HepG2 (cell line): ENCODE measurements around the gene UGT2A3. TPM values are rescaled to one million over a fixed set of nuclear protein-coding genes. Genes with fewer than 3 reads are reported as not detected.

Source experiments
- ATAC-seq: fragments of 200-7000 bp; cut with Tn5 transposase; 3 replicates; pipeline ENCODE4 v1.9.1; 2020; ENCODE audit warnings: mild to moderate bottlenecking, moderate library complexity
- BruUV-seq: library from RNA; stranded (reverse); fragments of 400-500 nt; replicated peaks from 2 replicates; lab custom pipeline; 2021; lab: Mats Ljungman, UMichigan
- CTCF ChIA-PET: fragments of 300-600 bp; formaldehyde crosslinking; extraction: SDS; loops from one replicate; lab custom pipeline; 2021; ENCODE audit warnings: low total read pairs, inconsistent platforms, low intra/inter-chr PET ratio; lab: Yijun Ruan, JAX
- POLR2A ChIA-PET: fragments of 350-600 bp; sonication (Branson Sonifier 250); formaldehyde crosslinking; loops from one replicate; lab custom pipeline; 2020; ENCODE audit warnings: antibody characterized with exemption, inconsistent platforms; lab: Yijun Ruan, JAX
- DNase-seq: peaks from one replicate; pipeline ENCODE4 v3.0.0-alpha.2; 2015; ENCODE audit warnings: low spot score
- FAIRE-seq: peaks from 3 replicates; lab custom pipeline; 2011; peaks lifted over from hg19 to GRCh38; lab: Jason Lieb, UNC
- H2AFZ ChIP-seq: one replicate; pipeline ENCODE4 v1.6.1; 2011; ENCODE audit warnings: low read length, inconsistent platforms
- H3K27ac ChIP-seq: fragments of 300-600 bp; 3 replicates; pipeline ENCODE4 v1.8.0; 2011; ENCODE audit warnings: mixed run types, mild to moderate bottlenecking, mixed read lengths, low read length, inconsistent platforms; ENCODE audit not compliant: insufficient read depth; ENCODE audit errors: extremely low read length
- H3K27me3 ChIP-seq, 2 experiments: fragments of 200-600 bp in 1 of 2; 2 replicates in 1 of 2; 3 replicates in 1 of 2; pipeline versions ENCODE4 v1.6.0 to v1.8.0; 2011; ENCODE audit warnings: low read length in 2 of 2, mild to moderate bottlenecking in 2 of 2, moderate library complexity in 2 of 2, inconsistent platforms in 1 of 2; ENCODE audit not compliant: insufficient read depth in 2 of 2, control insufficient read depth in 1 of 2
- H3K36me3 ChIP-seq, 2 experiments: fragments of 200-600 bp in 1 of 2; replicated peaks in 1 of 2; 2 replicates in 1 of 2; 3 replicates in 1 of 2; pipeline versions ENCODE4 v1.5.1 to v1.8.0; 2011; ENCODE audit warnings: low read length in 2 of 2, inconsistent platforms in 1 of 2; ENCODE audit not compliant: insufficient read depth in 2 of 2, control insufficient read depth in 1 of 2
- H3K4me1 ChIP-seq: 2 replicates; pipeline ENCODE4 v1.5.1; 2012; ENCODE audit warnings: low read length, inconsistent platforms; ENCODE audit not compliant: insufficient read depth
- H3K4me2 ChIP-seq: 2 replicates; pipeline ENCODE4 v1.6.0; 2011; ENCODE audit warnings: low read depth, low read length, inconsistent platforms
- H3K4me3 ChIP-seq, 3 experiments: fragments of 200-600 bp in 1 of 3; sonication (generic), shearing (Covaris generic) in 1 of 3; replicated peaks in 1 of 3; 2 replicates each; pipeline ENCODE4 v1.5.1; 2011 to 2016; ENCODE audit warnings: low read length in 3 of 3, inconsistent platforms in 2 of 3, low read depth in 2 of 3, mild to moderate bottlenecking in 2 of 3, control low read depth in 1 of 3, mixed read lengths in 1 of 3; ENCODE audit not compliant: insufficient read depth in 1 of 3
- H3K79me2 ChIP-seq: one replicate; pipeline ENCODE4 v1.6.1; 2011; ENCODE audit warnings: low read length, inconsistent platforms; ENCODE audit not compliant: insufficient read depth
- H3K9ac ChIP-seq: 2 replicates; pipeline ENCODE4 v1.6.0; 2011; ENCODE audit warnings: mild to moderate bottlenecking, low read depth, low read length, inconsistent platforms; ENCODE audit not compliant: insufficient read depth
- H3K9me3 ChIP-seq: 2 replicates; pipeline ENCODE4 v1.5.1; 2012; ENCODE audit warnings: mild to moderate bottlenecking, low read length
- H4K20me1 ChIP-seq: 2 replicates; pipeline ENCODE4 v1.6.0; 2011; ENCODE audit warnings: inconsistent platforms, mild to moderate bottlenecking, low read length, moderate library complexity; ENCODE audit not compliant: insufficient read depth
- CENPX ChIP-seq: sonication (generic); formaldehyde crosslinking; IDR thresholded peaks from 2 replicates; pipeline ENCODE4 v1.9.0; 2021; ENCODE audit warnings: mild to moderate bottlenecking, missing genetic modification reagents, moderate library complexity
- PREB ChIP-seq: sonication (generic); formaldehyde crosslinking; IDR thresholded peaks from 2 replicates; pipeline ENCODE4 v1.4.0; 2020; ENCODE audit warnings: missing genetic modification reagents
- SMAD1 ChIP-seq: sonication (generic); formaldehyde crosslinking; IDR thresholded peaks from 2 replicates; pipeline ENCODE4 v1.4.0; 2020; ENCODE audit warnings: missing genetic modification reagents, low read depth, mild to moderate bottlenecking, borderline replicate concordance
- TFE3 ChIP-seq: IDR thresholded peaks from 2 replicates; pipeline ENCODE4 v1.6.1; 2016
- ZNF24 ChIP-seq: fragments of 450-650 bp; IDR thresholded peaks from 2 replicates; pipeline ENCODE4 v1.6.1; 2017; ENCODE audit warnings: antibody characterized with exemption, mild to moderate bottlenecking
- ZNF44 ChIP-seq: sonication (generic); formaldehyde crosslinking; IDR thresholded peaks from 2 replicates; pipeline ENCODE4 v1.5.1; 2020; ENCODE audit warnings: mild to moderate bottlenecking, missing genetic modification reagents
- ZNF567 ChIP-seq: sonication (generic); formaldehyde crosslinking; IDR thresholded peaks from 2 replicates; pipeline ENCODE4 v1.8.1; 2023; ENCODE audit warnings: mild to moderate bottlenecking, missing genetic modification reagents, borderline replicate concordance
- WGBS: methylation state at CpG from one replicate; pipeline ENCODE4 v1.1.6; 2017; ENCODE audit warnings: low lambda C conversion rate; 5-methylcytosine and 5-hydroxymethylcytosine counted together
- in situ Hi-C: cut with HindIII; loops from 2 replicates; pipeline ENCODE4 v1.10.0; 2017; ENCODE audit warnings: low pct_unique_long_range_greater_than_20kb; ENCODE audit not compliant: extremely low pct_ligation_motif_present
- intact Hi-C: fragments of 100-400 bp; cut with micrococcal nuclease; formaldehyde crosslinking; loops from one replicate; pipeline ENCODE4 v1.10.0; 2022; ENCODE audit not compliant: unreplicated experiment
- polyA plus RNA-seq, 8 experiments: library from polyadenylated mRNA; depleted of rRNA in 3 of 8; stranded (reverse) in 7 of 8; unstranded in 1 of 8; fragments of >200 nt; fragmentation: Illumina TruSeq in 4 of 8; extraction: Trizol in 4 of 8; gene quantifications; 2 replicates each; pipeline versions ENCODE4 v1.2.1 to v1.2.3, GENCODE V29; 2011 to 2016; ENCODE audit warnings: low read depth in 4 of 8, missing spikeins in 1 of 8, mixed read lengths in 1 of 8; ENCODE audit not compliant: insufficient read depth in 1 of 8
- total RNA-seq, 5 experiments: library from RNA; depleted of rRNA; stranded (reverse); fragments of >200 nt; fragmentation: Illumina TruSeq; extraction: Trizol; gene quantifications; 2 replicates each; pipeline ENCODE4 v1.2.3, GENCODE V29; 2016; ENCODE audit warnings: low read depth in 1 of 5

UGT2A3 gene
- total and polyA plus RNA-seq, 2 of the 13 experiments (the other 11 are each of a cell fraction or from before 2014, with no cell fraction given) = 61.3 to 97.2 TPM

GRCh38 chr4:68892861-68893260 is 58.7 kb downstream of the UGT2A3 start:
- H3K27ac ChIP-seq = no peak overlapping the region
- H4K20me1 ChIP-seq = no peaks in the 10 kb centered on the region
- intact Hi-C loops = no loop called here
- H3K4me1 ChIP-seq = no peaks in the 10 kb centered on the region
- H2AFZ ChIP-seq = no peak overlapping the region
- H3K79me2 ChIP-seq = no peaks in the 10 kb centered on the region
- 0 out of 2 replicates have a peak, but pooled peaks cover 3% of the 10 kb centered on the region for H3K9me3 ChIP-seq
- CTCF ChIA-PET = no interaction called here
- in situ Hi-C loops = no loop called here
- FAIRE-seq (no peak), DNase-seq (no peak)
- H3K9ac ChIP-seq = no peak overlapping the region
- no peaks in the 10 kb centered on the region for H3K36me3 ChIP-seq
- WGBS = 86% methylated on average over 1 of the region's 1 CpG
- TF ChIP-seq ZNF567 (CRISPR knock-in tag) (no peak), CENPX (CRISPR knock-in tag) (no peak), ZNF24 (no peak), TFE3 (no peak), ZNF44 (CRISPR knock-in tag) (no peak), PREB (no peak), SMAD1 (CRISPR knock-in tag) (no peak)
- TF ChIP-seq, all 625 proteins: peak for 0
- Histone ChIP-seq H3K4me2 (no peak overlapping the region), H3K4me3 (no peak overlapping the region), H3K27me3 (no peaks in the 10 kb centered on the region)
- no TSS peak for BruUV-seq
- ATAC-seq = no peak
- POLR2A ChIA-PET = no interaction called here
